H54 (cell line): ENCODE measurements around the gene SLCO2B1.

Experiments used
- DNase-seq: peaks from one replicate; pipeline ENCODE4 v3.0.0; 2011; ENCODE audit warnings: low spot score, mixed read lengths; ENCODE audit not compliant: insufficient read length
- FAIRE-seq: peaks from 3 replicates; lab custom pipeline; 2011; peaks lifted over from hg19 to GRCh38; lab: Jason Lieb, UNC
- POLR2A ChIP-seq: IDR thresholded peaks from 2 replicates; pipeline ENCODE4 v1.6.1; 2011; ENCODE audit warnings: low read depth, mild to moderate bottlenecking, low read length

The SLCO2B1 gene

GRCh38 chr11:75212411-75212810, 61.5 kb downstream of the SLCO2B1 start:
- no peak for DNase-seq
- no peak for FAIRE-seq
- no peak for TF ChIP-seq POLR2A

- DNase-seq = peak; percentile 70
- TF ChIP-seq POLR2A = no peak
- FAIRE-seq = no peak
These were observed 63.5 kb downstream of the SLCO2B1 start for GRCh38 chr11:75214411-75214821.

- no peak for FAIRE-seq
These were observed 63.9 kb downstream of the SLCO2B1 start for GRCh38 chr11:75214843-75215242.

GRCh38 chr11:75219869-75220268, 69.0 kb downstream of the SLCO2B1 start:
- no peak for TF ChIP-seq POLR2A

More at GRCh38 chr11:75214843-75215242, 63.9 kb downstream of the SLCO2B1 start:
- no peak for DNase-seq
- no peak for TF ChIP-seq POLR2A

GRCh38 chr11:75223954-75224643, 73.2 kb downstream of the SLCO2B1 start:
- no peak for TF ChIP-seq POLR2A
- no peak for FAIRE-seq
- peak; percentile 74 for DNase-seq

More at GRCh38 chr11:75219869-75220268, 69.0 kb downstream of the SLCO2B1 start:
- FAIRE-seq (no peak), DNase-seq (no peak)

GRCh38 chr11:75225794-75226193, 74.9 kb downstream of the SLCO2B1 start:
- no peak for TF ChIP-seq POLR2A
- DNase-seq (no peak), FAIRE-seq (no peak)

DNA sequence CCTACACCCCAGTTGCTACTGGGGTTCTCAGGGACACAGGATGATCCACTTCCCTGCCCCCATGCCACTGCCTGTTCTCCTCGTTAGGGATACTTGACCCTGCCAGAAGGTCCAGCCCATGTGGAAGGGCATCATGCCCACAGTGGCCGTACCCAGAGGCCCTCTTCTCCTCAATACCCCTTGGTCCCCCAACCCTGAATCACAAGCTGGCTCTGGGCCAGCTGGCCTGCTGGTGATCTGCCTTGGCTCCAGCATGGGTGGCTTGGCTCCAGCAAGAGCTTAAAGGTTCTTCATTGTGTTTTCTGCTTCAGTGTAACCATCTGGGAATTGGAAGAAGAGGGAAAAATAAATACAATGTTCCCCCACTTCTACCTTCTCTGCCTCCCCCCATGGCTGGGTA, 78.6 kb downstream of the SLCO2B1 start:
- no peak for DNase-seq
- TF ChIP-seq POLR2A = no peak
- FAIRE-seq = no peak

DNA sequence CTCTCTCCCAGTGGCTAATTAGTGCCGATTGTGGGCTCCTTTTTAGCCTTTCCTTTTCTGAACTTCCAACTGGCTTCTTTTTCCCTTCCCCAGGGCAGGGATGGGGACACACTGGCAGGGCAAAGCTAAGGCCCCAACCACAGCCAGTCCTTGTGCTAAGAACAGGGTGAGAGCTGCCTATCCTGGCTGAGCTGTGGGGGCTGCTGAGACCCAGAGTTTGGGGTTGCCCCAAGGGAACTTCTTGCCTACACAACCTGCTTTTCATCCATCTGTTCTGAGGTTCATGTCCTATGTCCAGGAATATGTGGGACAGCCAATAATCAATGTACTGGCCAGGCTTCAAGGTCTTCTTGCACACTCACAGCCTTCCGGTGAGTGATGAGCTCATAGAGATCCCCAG, 79.7 kb downstream of the SLCO2B1 start:
- no peak for FAIRE-seq
- TF ChIP-seq POLR2A = no peak

DNA sequence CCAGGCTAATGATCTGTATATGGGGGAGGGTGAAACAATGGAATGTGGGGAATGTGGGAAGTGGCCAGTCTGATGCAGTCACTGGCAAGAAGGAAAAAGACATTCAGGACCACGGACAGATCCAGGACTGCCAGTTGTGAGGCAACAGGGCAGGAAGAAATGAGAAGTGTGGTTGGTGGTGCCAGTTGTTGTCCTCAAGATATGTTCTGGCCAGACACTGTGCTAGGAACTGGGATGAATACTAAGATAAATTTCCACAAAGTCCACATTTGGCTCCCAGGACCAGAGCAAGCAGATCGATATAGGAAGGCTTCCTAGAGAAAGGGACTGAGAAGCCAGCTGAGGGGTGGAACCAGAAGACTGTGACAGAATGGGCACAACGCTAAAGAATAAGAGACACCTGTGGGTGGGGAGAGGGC, 82.9 kb downstream of the SLCO2B1 start:
- no peak for FAIRE-seq
- peak; percentile 65 for DNase-seq
- no peak for TF ChIP-seq POLR2A

More for the DNA sequence above, 79.7 kb downstream of the SLCO2B1 start:
- DNase-seq = no peak

GRCh38 chr11:75236062-75236461, 85.2 kb downstream of the SLCO2B1 start:
- no peak for TF ChIP-seq POLR2A
- no peak for FAIRE-seq
- DNase-seq = no peak

- no peak for TF ChIP-seq POLR2A
- no peak for FAIRE-seq
These were observed 86.1 kb downstream of the SLCO2B1 start for GRCh38 chr11:75237050-75237449.

DNA sequence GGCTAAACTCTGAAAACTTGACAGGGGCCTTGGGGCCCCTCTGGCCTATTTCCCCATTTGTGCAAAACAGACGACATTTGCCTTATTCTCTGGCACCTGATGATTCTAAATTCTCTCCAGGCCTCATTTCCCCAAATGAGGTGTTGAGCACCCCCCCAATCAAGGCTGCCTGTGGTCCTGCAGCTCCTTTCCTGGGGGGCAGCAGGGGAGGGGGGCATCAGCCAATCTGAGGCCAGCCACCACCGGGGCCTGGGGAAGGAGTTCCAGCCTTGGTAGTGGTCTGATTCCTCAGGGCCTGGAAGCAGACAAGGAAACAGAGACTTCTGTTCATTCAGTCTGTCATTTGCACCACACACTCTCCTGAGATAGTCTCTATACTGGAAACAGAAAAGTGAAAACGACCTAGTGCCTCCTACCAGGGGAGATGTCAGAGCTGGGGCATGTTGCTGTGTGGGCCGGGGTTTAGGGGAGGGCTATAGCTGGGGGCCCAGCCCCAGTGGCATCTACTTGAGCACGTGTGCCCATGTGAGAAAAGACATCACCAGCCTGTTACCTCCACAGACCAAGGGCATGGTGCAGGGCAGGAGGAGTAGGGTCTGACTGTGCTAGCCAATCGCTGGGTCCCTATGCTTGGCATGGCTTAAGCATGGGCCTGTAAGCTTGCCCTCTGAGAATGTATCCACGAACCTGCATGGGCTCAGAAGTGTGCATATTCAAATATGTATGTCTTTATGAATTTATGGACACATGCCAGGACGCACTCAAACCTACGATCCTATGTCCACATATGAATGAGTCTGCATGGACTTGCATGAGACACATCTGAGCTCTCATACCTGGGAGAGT, 87.9 kb downstream of the SLCO2B1 start:
- no peak for TF ChIP-seq POLR2A
- FAIRE-seq (no peak), DNase-seq (no peak)

More at GRCh38 chr11:75237050-75237449, 86.1 kb downstream of the SLCO2B1 start:
- no peak for DNase-seq

DNA sequence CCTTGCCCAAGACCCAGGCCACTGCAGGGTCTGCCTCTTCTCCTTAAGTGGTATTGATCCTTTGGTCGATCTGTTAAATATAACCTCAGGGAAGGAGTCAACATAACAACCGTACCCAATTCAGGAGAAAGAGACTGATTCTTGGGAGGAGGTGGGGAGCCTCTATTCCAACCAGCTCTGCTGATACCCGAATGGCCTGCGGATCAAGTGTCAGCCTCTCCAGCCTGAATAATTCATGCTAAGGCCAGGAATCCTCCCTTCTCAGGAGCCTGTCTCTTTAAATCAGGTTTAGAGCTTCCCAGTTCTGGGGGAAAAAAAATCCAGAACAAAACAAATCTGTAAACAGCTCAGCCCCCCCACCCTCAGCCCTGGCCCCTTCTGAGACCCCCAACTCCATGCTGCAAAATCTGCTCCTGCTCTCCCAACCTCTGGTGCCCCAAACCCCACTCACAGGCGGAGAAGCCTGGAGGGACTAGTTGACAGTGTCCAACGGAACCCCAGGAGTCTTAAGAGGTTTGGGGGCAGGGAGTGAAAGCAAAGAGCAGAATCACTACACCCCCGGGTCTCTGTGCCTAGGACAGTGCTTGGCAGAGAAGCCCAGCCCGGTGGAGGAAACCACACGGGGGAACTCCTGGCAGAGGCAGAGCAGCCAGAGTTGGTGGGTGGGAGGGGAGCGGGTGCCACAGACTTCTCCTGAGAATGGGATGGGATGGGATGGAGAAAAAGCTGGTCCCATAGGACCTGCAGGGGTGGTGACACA, 88.8 kb downstream of the SLCO2B1 start:
- no peak for DNase-seq
- FAIRE-seq = no peak
- TF ChIP-seq POLR2A = no peak
